IgD-negative memory B cell (primary cell): Measurements from ENCODE around the gene STK38. TPM values are rescaled to one million over a fixed set of nuclear protein-coding genes. Genes with fewer than 3 reads are reported as not detected.
A peak's percentile ranks its signal among the peaks of the same experiment; 100 is the strongest.
"Not testable (repeated sequence)": the region's sequence is repeated elsewhere in the genome, so short reads cannot be mapped to it uniquely, and the experiment has no call there.

Experiments used
- H3K27ac Mint-ChIP-seq, 3 donors: one replicate each; pipeline ENCODE4 v1.8.0; 2020 to 2022; ENCODE audit warnings: mild to moderate bottlenecking in 3 of 3, mixed read lengths in 3 of 3, moderate library complexity in 1 of 3
- H3K27me3 Mint-ChIP-seq: one replicate; pipeline ENCODE4 v1.8.0; 2021; ENCODE audit warnings: mixed read lengths
- H3K36me3 Mint-ChIP-seq: one replicate; pipeline ENCODE4 v1.8.0; 2020; ENCODE audit warnings: mild to moderate bottlenecking, mixed read lengths
- H3K4me1 Mint-ChIP-seq, 3 donors: one replicate each; pipeline ENCODE4 v1.8.0; 2020 to 2022; ENCODE audit warnings: mixed read lengths in 3 of 3, mild to moderate bottlenecking in 1 of 3
- H3K4me3 Mint-ChIP-seq, 4 donors: one replicate each; pipeline ENCODE4 v1.8.0; 2020 to 2022; ENCODE audit warnings: mild to moderate bottlenecking in 4 of 4, mixed read lengths in 4 of 4, moderate library complexity in 3 of 4
- H3K9me3 Mint-ChIP-seq, 3 donors: one replicate each; pipeline ENCODE4 v1.8.0; 2020 to 2021; ENCODE audit warnings: mixed read lengths in 3 of 3, mild to moderate bottlenecking in 1 of 3
- polyA plus RNA-seq: library from polyadenylated mRNA; unstranded; fragments of 300-500 nt; fragmentation: Illumina TruSeq; gene quantifications from one replicate; pipeline ENCODE4 v1.2.3, GENCODE V29; 2021

STK38 gene
- polyA plus RNA-seq, 1 donor from 2014 or later = 61.6 TPM

DNA sequence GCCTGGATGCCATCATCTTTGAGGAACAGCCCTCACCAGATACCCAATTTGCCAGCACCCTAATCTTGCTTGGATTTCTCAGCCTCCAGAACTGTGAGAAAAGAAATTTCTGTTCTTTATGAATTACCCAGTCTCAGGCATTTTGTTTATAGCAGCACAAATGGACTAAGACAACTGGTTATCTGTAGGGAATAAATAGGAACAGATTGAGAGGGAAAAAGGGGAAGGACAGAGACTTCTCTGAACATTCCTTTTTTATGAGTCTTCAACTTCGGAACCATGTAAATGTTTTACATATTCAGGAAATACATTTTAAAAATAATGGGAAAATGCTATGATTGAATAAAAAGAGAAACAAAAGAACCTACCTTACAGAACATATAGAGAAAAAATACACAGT is 83.6 kb downstream of the STK38 start:
- Mint-ChIP-seq H3K27me3 (no peaks in the 10 kb centered on the region), H3K9me3 (no peaks in the 10 kb centered on the region), H3K36me3 (peaks cover 10% of the 10 kb centered on the region), H3K4me3 (no peak overlapping the region), H3K27ac (no peak overlapping the region), H3K4me1 (peaks cover 24 to 35% (median 30%) of the 10 kb centered on the region in 3 donors)

DNA sequence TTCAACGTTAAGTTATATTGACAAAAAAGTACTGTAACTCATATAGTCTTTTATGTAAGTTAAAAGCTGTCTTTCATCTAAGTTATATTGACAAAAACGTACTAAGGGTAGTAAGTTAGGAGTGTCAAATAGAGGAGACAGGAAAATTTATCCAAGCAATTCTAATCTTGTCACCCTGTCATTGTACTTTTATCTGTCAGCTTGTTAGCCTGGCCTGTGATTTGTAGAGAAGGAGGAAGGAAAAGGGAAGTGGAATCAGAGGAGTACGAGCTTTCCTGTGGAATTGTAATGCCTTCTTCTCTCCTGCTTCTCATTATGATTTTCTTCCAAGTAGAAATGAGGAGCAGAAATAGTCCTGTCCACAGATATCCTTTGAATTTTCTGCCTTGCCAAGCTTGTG is 85.6 kb downstream of the STK38 start:
- Mint-ChIP-seq H3K4me1 (peaks cover 23 to 42% (median 33%) of the 10 kb centered on the region in 3 donors), H3K9me3 (no peaks in the 10 kb centered on the region), H3K36me3 (peaks cover 7% of the 10 kb centered on the region), H3K4me3 (peak overlapping the region in 1 of 4 donors; percentile 39), H3K27me3 (no peaks in the 10 kb centered on the region), H3K27ac (no peak overlapping the region)

DNA sequence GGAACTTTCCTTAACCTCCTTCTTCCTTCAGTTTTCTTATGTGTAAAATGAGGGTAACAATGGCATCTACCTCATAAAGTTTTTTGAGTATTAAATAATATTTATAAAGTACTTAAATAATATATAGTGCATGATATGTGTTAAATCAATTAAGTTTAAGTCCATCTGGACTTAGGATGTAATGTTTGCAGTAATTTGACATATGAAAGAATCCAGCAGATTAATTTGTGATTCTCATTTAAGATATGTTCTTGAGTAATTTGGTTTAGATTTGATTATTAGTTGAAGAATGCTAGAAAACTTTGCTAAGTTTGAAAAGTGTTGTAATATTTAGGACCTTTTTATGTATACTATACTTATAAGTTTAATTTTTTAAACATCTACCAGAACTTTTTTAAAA is 86.4 kb downstream of the STK38 start:
- Mint-ChIP-seq H3K4me3 (no peak overlapping the region), H3K9me3 (no peaks in the 10 kb centered on the region), H3K27me3 (no peaks in the 10 kb centered on the region), H3K4me1 (peaks cover 23 to 42% (median 34%) of the 10 kb centered on the region in 3 donors), H3K36me3 (peaks cover 5% of the 10 kb centered on the region), H3K27ac (no peak overlapping the region)

DNA sequence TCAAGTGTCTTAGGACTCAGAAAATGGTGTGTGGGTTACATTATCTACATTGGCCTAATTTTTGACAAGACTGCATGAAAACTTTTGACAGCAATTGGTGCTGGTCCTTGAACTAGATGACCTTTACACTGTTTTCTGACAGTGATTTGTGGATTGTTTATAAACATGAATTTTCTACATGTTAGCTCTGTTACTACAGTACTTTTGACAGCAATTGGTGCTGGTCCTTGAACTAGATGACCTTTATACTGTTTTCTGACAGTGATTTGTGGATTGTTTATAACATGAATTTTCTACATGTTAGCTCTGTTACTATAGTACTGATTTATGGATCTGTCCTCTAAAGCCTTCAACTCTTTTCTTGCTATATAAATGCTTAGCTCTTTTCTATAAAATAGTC is 87.8 kb downstream of the STK38 start:
- no peaks in the 10 kb centered on the region for H3K27me3 Mint-ChIP-seq
- H3K27ac Mint-ChIP-seq = no peak overlapping the region
- H3K9me3 Mint-ChIP-seq = no peaks in the 10 kb centered on the region
- H3K4me1 Mint-ChIP-seq = peaks cover 17 to 39% (median 34%) of the 10 kb centered on the region in 3 donors
- H3K36me3 Mint-ChIP-seq = peaks cover 5% of the 10 kb centered on the region
- H3K4me3 Mint-ChIP-seq = no peak overlapping the region

DNA sequence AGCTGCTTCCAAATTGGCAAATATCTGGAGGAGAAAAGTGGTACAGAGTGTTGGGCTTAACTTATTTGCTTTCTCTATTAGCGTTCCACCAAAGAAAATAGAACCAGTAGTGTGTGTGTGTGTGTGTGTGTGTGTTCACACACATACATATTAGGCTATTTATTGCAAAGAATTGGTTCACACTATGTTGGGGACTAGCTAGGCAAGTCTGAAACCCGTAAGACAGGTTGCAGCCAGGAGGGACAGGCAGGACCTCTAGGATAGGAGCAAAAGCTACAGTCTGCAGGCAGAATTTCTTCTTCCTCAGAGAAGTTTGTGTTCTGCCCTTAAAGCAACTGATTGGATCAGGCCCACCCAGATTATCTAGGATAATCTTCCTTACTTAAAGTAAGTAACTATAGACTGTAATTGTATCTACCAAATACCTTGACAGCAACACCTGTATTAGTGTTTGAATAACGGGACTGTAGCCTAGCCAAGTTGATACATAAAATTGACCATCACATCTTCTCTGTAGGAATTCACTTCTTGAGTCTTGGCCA is 91.7 kb downstream of the STK38 start:
- H3K4me1 Mint-ChIP-seq = peaks cover 9 to 17% (median 17%) of the 10 kb centered on the region in 3 donors

DNA sequence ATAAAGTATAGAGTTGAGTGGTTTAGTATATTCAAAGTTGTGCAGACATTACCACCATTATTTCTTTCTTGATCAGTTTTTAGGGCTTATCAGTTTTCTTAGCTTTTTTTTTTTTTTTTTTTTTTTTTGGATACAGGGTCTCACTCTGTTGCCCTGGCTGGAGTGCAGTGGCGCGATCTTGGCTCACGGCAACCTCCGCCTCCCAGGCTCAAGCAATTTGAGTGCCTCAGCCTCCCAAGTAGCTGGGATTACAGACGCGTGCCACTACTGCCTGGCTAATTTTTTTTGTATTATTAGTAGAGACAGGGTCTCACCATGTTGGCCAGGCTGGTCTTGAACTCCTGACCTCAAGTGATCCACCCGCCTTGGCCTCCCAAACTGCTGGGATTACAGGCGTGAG is 94.4 kb downstream of the STK38 start:
- H3K27me3 Mint-ChIP-seq = not testable (repeated sequence)

More for the DNA sequence above, 91.7 kb downstream of the STK38 start:
- H3K9me3 Mint-ChIP-seq = no peaks in the 10 kb centered on the region
- no peaks in the 10 kb centered on the region for H3K27me3 Mint-ChIP-seq
- H3K36me3 Mint-ChIP-seq = peaks cover 2% of the 10 kb centered on the region
- no peak overlapping the region for H3K27ac Mint-ChIP-seq
- no peak overlapping the region for H3K4me3 Mint-ChIP-seq

DNA sequence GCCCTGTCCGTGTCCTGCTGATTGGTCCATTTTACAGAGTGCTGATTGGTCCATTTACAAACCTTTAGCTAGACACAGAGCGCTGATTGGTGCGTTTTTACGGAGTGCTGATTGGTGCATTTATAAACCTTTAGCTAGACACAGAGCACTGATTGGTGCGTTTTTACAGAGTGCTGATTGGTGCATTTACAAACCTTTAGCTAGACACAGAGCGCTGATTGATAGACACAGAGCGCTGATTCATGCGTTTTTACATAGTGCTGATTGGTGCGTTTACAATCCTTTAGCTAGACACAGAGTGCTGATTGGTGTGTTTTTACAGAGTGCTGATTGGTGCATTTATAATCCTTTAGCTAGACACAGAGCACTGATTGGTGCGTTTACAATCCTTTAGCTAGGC is 98.1 kb downstream of the STK38 start:
- H3K4me3 Mint-ChIP-seq, H3K27me3 Mint-ChIP-seq, H3K9me3 Mint-ChIP-seq: not testable (repeated sequence)
- Mint-ChIP-seq H3K27ac (peak overlapping the region in 1 of 3 donors; percentile 16), H3K36me3 (peaks cover 11% of the 10 kb centered on the region), H3K4me1 (peaks cover 21 to 33% (median 29%) of the 10 kb centered on the region in 3 donors)

More for the DNA sequence above, 94.4 kb downstream of the STK38 start:
- not testable (repeated sequence) for H3K27ac Mint-ChIP-seq, H3K9me3 Mint-ChIP-seq, H3K4me3 Mint-ChIP-seq, H3K36me3 Mint-ChIP-seq
- peaks cover 13 to 23% (median 14%) of the 10 kb centered on the region in 3 donors for H3K4me1 Mint-ChIP-seq

DNA sequence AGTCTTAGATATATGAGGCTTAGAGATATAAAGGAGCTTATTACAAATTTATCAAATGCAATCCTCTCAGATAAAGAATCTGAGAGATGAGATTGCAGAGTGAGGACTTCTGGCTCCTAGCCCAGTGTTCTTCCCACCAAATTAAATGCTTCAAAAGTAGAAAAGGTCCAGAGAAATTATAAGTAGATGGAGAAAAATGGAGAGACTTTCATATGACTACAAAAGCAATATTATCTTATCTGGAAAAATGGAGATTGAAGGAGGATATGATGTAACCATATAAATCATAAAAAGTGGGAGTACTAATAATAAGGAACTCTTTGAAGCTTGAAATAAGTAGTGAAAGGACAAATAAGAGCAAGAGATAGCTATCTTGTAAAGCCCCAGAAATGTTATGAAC is 101.7 kb downstream of the STK38 start:
- no peaks in the 10 kb centered on the region for H3K27me3 Mint-ChIP-seq
- H3K27ac Mint-ChIP-seq = peak overlapping the region in 1 of 3 donors; percentile 24
- peaks cover 8% of the 10 kb centered on the region for H3K36me3 Mint-ChIP-seq
- peaks cover 39 to 44% (median 40%) of the 10 kb centered on the region in 3 donors for H3K4me1 Mint-ChIP-seq
- H3K4me3 Mint-ChIP-seq = peak overlapping the region in 2 of 4 donors; percentile 13 to 97
- no peaks in the 10 kb centered on the region for H3K9me3 Mint-ChIP-seq

DNA sequence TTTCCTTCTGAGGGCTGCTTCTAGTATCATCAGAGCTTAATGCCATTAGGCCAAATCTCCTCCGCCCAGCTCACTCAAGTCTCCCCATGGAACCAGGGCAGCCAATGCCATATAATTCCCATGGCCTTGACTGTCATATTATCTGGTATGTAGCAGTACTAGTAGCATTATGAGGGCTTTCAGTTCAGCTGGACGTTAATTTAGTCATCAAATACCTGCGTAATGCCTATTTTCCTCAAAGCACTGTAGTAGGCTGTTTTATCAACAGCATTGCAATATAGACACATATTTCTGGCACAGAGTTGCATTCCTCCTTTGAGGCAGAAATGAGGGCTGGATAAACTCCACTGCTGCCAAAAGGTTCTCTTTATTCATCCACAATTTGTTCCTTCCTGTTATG is 102.8 kb downstream of the STK38 start:
- Mint-ChIP-seq H3K9me3 (no peaks in the 10 kb centered on the region), H3K27ac (peak overlapping the region; percentile 94 to 96 (median 94)), H3K4me1 (peaks cover 36 to 38% (median 38%) of the 10 kb centered on the region in 3 donors)

More for the DNA sequence above, 102.8 kb downstream of the STK38 start:
- no peaks in the 10 kb centered on the region for H3K27me3 Mint-ChIP-seq
- H3K36me3 Mint-ChIP-seq = peaks cover 7% of the 10 kb centered on the region
- peak overlapping the region; percentile 97 to 99 (median 98) for H3K4me3 Mint-ChIP-seq

Other genes with a start within 250 kb of the STK38 start
- not detected for gene BNIP5, start 210.6 kb downstream of the STK38 start, polyA plus RNA-seq
- gene ETV7, start 159.8 kb downstream of the STK38 start, polyA plus RNA-seq = 5.1 TPM
- gene PXT1, start 104.6 kb downstream of the STK38 start, polyA plus RNA-seq = not detected
- 35.4 TPM for gene KCTD20, start 104.5 kb downstream of the STK38 start, polyA plus RNA-seq
- gene SRSF3, start 46.9 kb upstream of the STK38 start, polyA plus RNA-seq = 384 TPM
- gene CDKN1A, start 131.2 kb upstream of the STK38 start, polyA plus RNA-seq = 81.1 TPM
- not detected for gene RAB44, start 150.3 kb upstream of the STK38 start, polyA plus RNA-seq